LNCAP (cell line): ENCODE data around the gene GTF2A1.

Experiments
- TF ChIP-seq, protein P1 (sequence below): fragments of 450-650 bp; IDR thresholded peaks from 2 replicates; pipeline ENCODE4 v1.5.1; 2017; ENCODE audit warnings: mild to moderate bottlenecking

GTF2A1 gene

DNA sequence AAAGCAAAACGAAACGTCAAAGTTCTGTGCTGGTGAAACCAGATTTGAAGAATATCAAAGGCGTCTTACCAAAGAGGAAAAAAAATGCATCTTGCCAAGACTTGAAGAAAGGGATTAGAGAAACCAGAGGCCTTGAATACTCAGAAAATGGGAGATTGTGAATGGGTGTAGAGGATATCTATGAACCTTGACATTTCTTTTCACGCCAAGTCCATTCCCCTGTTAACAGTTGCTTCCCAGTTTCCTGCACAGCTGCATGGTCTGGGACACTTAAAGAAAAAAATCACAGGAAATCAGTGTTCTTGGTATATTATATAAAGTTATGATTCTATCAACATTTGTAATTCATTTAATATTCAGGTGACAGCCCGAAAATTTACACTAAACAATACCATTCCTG, 1.4 kb upstream of the GTF2A1 start:
- TF ChIP-seq, protein P1, sequence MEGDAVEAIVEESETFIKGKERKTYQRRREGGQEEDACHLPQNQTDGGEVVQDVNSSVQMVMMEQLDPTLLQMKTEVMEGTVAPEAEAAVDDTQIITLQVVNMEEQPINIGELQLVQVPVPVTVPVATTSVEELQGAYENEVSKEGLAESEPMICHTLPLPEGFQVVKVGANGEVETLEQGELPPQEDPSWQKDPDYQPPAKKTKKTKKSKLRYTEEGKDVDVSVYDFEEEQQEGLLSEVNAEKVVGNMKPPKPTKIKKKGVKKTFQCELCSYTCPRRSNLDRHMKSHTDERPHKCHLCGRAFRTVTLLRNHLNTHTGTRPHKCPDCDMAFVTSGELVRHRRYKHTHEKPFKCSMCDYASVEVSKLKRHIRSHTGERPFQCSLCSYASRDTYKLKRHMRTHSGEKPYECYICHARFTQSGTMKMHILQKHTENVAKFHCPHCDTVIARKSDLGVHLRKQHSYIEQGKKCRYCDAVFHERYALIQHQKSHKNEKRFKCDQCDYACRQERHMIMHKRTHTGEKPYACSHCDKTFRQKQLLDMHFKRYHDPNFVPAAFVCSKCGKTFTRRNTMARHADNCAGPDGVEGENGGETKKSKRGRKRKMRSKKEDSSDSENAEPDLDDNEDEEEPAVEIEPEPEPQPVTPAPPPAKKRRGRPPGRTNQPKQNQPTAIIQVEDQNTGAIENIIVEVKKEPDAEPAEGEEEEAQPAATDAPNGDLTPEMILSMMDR: no peak

DNA sequence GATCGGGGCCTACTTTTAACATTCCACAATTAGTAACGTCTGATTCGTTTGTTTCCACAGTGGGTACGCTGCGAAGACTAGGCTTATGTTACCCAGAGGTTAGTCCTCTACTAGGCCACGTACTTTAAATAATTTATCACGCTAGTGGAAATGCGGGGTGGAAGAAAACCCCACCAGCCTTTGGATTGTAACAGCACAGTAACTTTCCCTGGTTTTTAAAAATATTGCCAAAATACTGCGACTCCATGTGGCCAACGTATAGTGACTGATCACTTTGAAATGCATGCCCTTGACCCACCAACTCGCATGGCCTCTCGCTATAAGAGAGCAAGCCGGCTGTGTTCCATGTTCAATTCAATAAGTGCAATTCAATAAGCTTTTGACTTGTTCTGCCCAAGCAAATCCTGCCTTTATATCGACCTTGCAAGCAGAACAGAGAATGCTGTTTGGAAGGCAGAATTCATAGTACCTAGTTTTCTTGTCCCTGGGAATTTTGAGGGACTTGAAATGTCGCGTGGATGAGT, 882 bp upstream of the GTF2A1 start:
- TF ChIP-seq, protein P1: no peak

DNA sequence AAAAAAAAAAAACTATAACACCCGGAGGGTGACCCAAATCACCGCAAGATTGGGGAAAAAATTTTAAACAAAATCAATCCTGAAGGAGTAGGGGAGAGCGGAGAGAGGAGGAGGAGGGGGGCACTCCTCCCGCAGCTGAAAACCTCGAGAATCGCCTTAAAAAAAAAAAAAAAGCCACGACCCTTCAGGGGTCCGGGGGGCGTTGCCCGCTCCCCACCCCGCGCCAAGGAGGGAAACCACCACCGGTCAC, 254 bp downstream of the GTF2A1 start:
- TF ChIP-seq, protein P1: no peak

DNA sequence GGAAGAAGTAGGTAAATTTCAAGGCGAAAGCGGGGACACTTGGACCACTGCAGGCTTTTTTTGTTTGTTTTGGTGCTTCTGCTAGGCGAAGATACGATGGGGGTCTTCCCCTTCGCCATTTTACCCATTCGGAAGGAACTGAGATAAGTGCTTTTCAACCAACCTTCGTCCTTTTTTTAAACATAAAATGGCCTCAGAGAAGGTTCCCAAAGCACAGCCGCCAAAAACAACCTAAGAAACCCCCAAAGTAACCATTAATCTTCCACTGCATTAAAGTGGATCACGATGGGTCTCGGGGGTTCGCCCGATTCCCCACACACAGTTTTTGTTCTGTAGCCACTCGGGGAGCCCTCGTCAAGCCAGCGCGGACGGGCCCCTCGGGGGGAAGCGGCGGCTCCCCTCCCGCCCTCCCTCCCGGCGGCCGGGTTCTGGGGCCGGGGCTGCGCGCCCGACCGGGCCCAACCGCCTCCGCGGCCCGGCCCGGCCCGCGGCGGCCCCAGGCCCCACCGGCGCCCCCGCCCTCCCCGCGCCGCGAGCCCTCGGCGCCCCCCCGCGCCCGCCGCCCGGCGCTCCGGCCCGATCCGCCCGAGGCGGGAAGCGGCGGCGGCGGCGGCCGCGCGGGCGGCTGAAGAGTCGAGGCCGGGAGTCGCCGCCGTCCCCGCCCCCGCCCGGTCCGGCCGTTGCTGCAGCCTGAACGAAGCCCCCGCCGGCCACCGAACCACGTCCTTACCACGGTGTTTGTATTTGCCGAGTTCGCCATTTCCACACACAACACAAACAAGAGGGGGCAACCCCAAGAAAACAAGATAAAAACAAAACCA, 790 bp downstream of the GTF2A1 start:
- TF ChIP-seq, protein P1: no peak

DNA sequence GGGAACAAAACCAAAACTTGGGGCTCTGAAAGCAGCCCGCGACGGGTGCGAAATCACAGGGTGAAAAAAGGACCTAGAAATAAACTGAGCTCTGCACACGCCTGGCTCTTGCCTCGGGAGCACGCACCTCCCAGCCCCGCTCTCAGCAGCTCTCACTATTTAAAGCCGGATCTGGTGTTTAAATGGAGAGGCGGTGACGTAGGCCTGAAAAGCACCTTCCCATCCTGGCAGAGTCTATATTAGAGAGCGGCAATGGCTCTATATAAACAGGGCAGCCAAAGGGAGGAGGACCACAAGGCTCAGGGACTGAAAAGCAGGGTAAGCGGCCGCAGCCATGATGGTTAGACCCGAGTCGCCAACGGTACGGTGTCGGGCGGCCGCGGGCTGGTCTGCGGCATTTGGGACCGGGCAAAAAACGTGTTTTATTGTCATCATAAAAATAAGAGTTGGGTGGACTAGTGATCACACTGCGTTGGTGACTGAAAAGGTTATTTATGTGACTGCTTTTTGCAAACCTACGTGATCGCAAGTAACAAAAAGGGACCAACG, 1.5 kb downstream of the GTF2A1 start:
- TF ChIP-seq, protein P1: no peak

DNA sequence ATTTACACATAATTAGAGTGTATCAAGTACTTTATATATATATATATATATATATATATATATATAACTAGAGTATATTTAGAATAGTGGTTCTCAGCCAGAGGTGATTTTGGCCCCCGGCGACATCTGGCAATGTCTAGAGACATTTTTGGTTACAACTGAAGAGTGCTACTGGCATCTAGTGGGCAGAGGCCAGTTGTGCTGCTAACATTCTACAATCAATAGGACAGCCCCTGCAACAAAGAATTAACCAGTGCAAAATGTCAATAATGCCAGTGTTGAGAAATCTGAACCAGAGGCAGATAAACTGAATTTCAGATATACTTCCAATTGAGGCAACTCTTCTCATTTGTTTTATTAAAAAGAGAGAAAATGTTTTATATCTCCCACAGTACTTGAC, 8.9 kb downstream of the GTF2A1 start:
- TF ChIP-seq, protein P1: peak; percentile 37

DNA sequence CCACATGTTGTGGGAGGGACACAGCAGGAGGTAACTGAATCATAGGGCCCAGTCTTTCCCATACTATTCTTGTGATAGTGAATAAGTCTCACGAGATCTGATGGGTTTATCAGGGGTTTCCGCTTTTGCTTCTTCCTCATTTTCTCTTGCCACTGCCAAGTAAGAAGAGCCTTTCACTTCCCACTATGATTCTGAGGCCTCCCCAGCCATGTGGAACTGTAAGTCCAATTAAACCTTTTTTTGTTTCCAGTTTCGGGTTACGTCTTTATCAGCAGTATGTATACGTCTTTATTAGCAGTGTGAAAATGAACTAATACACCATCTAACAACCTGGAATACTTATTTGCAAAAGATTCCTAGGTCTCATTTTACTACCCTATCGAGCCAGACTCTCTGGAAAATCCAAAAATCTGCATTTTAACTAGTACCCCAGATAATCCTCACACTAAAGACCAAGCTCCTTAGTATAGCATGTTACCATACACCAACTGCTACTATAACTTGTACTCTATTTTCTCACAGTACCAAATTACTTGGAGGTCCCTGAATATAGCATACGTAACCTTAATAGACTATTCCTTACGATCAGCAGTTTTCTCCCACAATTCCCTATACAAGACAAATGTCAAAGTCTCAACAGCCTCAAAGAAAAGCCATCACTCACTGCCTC, 11.5 kb downstream of the GTF2A1 start:
- TF ChIP-seq, protein P1: no peak
